Epithelial cell of proximal tubule (primary cell): ENCODE measurements around the gene MMAB. TPM values are rescaled to one million over a fixed set of nuclear protein-coding genes. Genes with fewer than 3 reads are reported as not detected.

Experiments used
- DNase-seq: peaks from one replicate; pipeline ENCODE4 v3.0.0-alpha.2; 2011; ENCODE audit warnings: low read depth
- H3K4me3 ChIP-seq: 2 replicates; pipeline ENCODE4 v1.5.1; 2011; ENCODE audit warnings: low read depth, mild to moderate bottlenecking, low read length
- total RNA-seq: library from RNA; depleted of rRNA; stranded (reverse); fragments of >200 nt; gene quantifications from 2 replicates; pipeline ENCODE4 v1.2.3, GENCODE V29; 2015
- TF ChIP-seq, protein P1 (sequence below): conservative IDR thresholded peaks from 2 replicates; pipeline ENCODE4 v1.5.1; 2012; ENCODE audit warnings: low read depth, mild to moderate bottlenecking, low read length

The MMAB gene
- total RNA-seq, 1 donor from 2014 or later, result 33.3 TPM

DNA sequence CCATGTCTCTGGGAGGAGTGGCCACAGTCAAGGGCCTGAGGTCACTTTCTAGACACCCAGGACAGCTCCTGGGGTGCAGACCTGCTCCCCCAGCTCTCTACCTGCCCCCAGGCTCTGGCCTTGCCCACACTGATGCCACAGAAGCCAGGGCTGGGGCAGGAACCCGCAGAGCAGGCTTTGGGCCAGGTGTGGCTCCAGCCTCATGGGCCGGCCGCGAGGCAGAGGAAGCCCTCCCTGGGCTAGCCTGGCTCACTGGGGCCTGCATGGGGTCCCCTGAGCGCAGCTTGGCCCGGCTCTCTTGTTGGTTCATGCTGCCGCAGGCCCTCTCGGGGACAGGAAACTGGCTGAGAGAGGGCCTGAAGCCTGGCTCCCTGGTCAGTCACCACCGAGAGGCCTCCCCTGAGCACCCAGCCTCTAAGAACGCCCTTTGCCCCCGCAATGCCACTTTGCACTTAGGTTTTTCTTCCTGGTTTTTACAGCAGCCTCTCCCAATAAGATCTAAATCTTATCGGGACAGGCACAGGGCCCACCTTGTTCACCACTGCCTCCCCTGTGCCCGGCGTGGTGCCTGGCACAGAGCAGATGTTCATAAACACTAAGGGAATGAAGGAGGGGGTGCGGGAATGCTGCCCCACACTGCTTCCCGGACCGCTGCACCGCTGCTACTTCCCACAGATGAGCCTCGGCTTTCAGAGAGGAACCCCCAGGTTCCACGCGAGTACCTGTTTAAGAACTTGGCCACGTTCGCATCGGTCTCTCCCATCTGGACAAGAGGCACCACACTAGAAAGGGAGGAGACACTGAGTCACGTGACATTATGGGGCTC is 14.7 kb downstream of the MMAB start:
- DNase-seq, result no peak
- H3K4me3 ChIP-seq, result no peak overlapping the region
- TF ChIP-seq, protein P1, sequence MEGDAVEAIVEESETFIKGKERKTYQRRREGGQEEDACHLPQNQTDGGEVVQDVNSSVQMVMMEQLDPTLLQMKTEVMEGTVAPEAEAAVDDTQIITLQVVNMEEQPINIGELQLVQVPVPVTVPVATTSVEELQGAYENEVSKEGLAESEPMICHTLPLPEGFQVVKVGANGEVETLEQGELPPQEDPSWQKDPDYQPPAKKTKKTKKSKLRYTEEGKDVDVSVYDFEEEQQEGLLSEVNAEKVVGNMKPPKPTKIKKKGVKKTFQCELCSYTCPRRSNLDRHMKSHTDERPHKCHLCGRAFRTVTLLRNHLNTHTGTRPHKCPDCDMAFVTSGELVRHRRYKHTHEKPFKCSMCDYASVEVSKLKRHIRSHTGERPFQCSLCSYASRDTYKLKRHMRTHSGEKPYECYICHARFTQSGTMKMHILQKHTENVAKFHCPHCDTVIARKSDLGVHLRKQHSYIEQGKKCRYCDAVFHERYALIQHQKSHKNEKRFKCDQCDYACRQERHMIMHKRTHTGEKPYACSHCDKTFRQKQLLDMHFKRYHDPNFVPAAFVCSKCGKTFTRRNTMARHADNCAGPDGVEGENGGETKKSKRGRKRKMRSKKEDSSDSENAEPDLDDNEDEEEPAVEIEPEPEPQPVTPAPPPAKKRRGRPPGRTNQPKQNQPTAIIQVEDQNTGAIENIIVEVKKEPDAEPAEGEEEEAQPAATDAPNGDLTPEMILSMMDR, result no peak

DNA sequence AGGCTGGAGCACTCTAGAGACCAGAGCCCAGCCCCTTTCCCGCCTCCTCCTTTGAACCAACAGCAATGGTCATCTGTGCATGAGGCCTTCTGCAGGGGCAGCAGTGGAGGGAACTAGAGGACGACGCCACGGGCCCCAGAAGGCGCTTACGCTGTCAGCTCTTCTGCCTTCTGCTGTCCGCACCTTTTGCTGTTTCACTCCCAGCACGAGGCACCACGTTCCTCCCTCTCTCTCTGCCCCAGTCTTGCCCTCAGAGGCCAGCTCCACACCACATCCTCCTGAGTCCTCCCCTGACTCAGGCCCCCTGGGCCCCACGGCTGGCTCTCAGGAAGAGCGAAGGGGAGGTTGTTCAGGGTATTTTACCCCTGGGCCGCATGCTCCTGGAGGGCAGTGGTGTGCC is 15.5 kb downstream of the MMAB start:
- TF ChIP-seq, protein P1, result no peak
- no peak overlapping the region for H3K4me3 ChIP-seq
- no peak for DNase-seq

GRCh38 chr12:109557200-109557599 is 16.1 kb downstream of the MMAB start:
- TF ChIP-seq, protein P1, result no peak
- DNase-seq, result no peak
- H3K4me3 ChIP-seq, result no peak overlapping the region

GRCh38 chr12:109555431-109556315 is 17.6 kb downstream of the MMAB start:
- TF ChIP-seq, protein P1, result no peak
- no peak overlapping the region for H3K4me3 ChIP-seq
- DNase-seq, result no peak

DNA sequence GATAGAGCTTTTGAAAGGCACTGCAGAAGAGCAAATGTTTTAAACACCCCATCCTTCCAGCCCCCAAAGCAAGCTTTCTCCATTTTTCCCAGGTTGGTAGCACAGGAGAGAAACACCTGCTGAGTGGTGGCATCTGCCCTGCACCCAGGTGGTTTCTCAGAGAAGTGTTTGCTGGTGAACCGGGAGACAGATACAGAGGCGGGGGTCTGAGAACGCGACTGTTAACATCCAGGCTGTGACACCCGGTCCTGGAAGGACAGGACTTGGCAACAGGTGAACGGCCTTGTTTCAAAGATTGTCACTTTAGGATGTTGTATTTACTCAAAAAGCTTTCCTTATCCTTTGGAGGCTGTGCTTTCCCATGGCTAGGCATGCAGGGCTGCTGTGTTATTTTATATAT is 18.5 kb downstream of the MMAB start:
- TF ChIP-seq, protein P1, result no peak
- no peak overlapping the region for H3K4me3 ChIP-seq
- DNase-seq, result no peak

DNA sequence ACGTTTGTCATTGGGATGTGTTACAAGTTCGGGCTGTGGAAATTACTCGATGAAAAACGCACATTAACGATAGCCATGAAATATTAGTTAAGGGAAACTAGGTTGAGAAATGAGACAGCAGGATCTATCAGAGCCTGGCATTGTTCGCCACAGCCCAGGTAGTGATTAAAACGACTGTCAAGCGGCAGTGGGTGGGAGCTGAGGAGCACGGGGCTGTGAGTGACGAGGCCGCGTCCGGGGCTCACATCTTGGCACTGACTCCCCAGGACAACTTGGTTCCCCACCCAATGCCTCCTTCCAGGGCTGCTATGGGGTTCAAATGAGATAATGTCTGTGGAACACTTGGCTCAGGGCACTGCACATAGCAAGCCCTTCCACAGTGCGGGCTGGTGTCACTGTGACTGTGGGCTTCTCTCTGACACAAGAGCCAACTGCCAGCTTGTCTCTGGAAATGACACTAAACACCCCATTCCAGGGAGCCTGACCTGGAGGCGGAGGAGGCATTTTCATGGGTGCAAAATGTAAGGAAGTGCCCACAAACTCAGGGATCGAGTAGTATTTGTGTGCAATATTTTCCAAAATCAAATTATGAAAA is 19.3 kb downstream of the MMAB start:
- DNase-seq, result no peak
- H3K4me3 ChIP-seq, result no peak overlapping the region

More for the DNA sequence above, 19.3 kb downstream of the MMAB start:
- TF ChIP-seq, protein P1, result no peak
